ENCODE results near the gene OSBPL6.

OSBPL6 gene

DNA sequence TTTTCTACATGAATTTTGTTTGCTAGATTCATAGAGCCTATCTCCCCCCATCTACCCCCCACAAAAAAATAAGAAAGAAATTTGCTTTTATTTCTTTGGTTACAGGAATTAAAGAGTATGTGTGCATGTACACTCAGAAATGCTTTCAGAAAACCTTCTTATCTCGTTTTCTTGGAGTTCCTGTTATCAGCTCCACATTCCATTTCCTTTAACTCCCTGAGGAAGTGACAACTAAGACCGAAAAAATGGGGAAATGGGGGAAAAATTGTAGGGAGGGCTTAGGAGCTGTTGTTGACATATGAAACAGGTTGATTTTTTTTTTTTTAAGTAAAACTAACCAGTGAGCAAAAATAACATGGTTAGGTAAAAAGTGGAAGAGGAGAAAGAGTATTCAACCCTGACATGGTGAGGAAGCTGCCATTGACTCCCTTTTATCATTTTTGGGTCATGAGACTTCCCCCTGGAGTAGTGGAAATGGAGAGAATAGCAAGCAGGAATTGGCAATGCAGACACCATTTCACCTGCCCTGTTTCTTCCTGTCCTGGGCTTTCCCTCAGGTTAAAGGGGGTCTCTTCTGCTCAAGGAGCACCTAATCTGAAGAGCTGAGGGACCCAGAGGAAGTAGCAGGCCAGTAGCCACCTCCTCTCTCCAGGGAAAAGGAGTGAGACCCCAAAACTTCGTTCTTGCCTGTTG, 93.5 kb downstream of the OSBPL6 start:
- no peak overlapping the region for H3K4me3 ChIP-seq (ENCODE audit: low read length)
- TF ChIP-seq, protein P1, sequence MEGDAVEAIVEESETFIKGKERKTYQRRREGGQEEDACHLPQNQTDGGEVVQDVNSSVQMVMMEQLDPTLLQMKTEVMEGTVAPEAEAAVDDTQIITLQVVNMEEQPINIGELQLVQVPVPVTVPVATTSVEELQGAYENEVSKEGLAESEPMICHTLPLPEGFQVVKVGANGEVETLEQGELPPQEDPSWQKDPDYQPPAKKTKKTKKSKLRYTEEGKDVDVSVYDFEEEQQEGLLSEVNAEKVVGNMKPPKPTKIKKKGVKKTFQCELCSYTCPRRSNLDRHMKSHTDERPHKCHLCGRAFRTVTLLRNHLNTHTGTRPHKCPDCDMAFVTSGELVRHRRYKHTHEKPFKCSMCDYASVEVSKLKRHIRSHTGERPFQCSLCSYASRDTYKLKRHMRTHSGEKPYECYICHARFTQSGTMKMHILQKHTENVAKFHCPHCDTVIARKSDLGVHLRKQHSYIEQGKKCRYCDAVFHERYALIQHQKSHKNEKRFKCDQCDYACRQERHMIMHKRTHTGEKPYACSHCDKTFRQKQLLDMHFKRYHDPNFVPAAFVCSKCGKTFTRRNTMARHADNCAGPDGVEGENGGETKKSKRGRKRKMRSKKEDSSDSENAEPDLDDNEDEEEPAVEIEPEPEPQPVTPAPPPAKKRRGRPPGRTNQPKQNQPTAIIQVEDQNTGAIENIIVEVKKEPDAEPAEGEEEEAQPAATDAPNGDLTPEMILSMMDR (IDR thresholded peaks at IDR 0.05; ENCODE audit: insufficient read depth, low read depth, low read length, missing control alignments) = no peak
- DNase-seq (ENCODE audit: low read depth) = no peak

DNA sequence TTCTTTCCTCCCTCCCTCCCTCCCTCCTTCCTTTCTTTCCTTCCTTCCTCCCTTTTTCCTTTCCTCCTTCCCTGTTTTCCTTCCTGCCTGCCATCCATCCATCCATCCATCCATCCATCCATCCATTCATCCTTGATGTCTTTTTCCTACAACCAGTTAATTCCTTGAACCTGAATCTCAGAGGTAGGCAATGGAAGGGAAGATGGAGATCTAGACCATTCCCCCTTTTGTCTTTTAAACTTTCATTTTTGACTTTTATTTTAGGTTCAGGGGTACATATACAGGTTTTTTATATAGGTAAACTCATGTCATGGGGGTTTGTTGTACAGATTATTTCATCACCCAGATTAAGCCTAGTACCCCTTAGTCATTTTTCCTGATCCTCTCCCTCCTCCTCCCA, 97.4 kb downstream of the OSBPL6 start:
- TF ChIP-seq, protein P1 (IDR thresholded peaks at IDR 0.05; ENCODE audit: insufficient read depth, low read depth, low read length, missing control alignments) = no peak
- H3K4me3 ChIP-seq (ENCODE audit: low read length) = no peak overlapping the region
- no peak for DNase-seq (ENCODE audit: low read depth)

DNA sequence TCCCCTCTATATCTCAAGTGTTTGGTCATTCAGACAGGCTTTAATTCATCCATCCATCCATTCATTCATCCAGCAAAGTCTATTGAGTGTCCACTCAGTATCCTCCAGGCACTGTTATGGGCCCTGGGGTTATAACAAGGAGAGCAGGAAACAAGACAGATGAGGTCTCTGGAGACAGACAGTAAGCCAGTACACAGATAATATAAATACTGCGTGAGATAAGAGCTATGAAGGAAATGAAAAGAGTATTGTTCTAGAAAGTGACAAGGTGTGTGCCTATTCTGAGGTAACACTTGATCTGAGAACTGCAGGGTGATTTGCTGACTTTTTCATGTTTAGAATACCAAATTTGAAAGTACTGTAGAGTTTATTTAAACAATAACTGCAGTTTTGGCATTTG, 98.3 kb downstream of the OSBPL6 start:
- TF ChIP-seq, protein P1 (IDR thresholded peaks at IDR 0.05; ENCODE audit: insufficient read depth, low read depth, low read length, missing control alignments) = no peak
- no peak for DNase-seq (ENCODE audit: low read depth)

DNA sequence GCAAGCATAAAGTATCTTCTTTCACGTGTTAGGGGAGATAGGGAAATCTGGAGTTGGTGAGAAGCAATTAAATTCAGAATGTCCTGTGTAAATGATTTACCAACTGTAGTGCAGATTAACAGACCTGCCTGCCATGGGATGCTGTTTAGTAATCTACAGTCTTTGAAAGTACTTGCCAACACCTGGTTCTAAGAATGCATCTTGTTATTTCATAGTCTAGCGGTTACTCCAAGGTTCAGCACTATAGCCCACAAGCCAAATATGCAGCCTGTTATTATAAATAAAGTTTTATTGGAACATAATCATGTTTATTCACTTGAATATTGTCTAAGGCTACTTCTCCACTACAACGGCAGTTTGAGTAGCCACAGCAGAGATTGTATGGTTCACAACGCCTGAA, 100.8 kb downstream of the OSBPL6 start:
- no peak for DNase-seq (ENCODE audit: low read depth)
- H3K4me3 ChIP-seq (ENCODE audit: low read length) = no peak overlapping the region

More for the DNA sequence above, 98.3 kb downstream of the OSBPL6 start:
- no peak overlapping the region for H3K4me3 ChIP-seq (ENCODE audit: low read length)

DNA sequence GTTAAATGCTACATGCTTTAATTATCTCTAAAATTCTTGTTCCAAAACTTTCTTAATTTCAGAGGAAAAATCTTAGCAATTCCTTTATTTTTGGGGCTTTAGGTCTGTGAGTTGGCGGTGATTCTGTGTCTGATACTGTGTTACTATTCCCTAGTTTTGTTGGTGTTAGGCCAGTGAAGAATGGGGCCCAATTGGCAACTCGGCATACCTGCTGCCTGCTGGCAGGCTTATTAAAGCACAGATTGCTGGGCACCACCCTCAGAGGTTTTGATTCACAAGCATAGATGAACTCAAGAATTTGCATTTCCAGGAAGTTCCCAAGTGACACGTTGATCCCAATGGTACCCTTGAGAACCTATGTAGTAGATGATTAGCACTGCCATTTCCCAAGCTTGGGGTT, 101.6 kb downstream of the OSBPL6 start:
- no peak overlapping the region for H3K4me3 ChIP-seq (ENCODE audit: low read length)
- DNase-seq (ENCODE audit: low read depth) = no peak
- TF ChIP-seq, protein P1 (IDR thresholded peaks at IDR 0.05; ENCODE audit: insufficient read depth, low read depth, low read length, missing control alignments) = no peak

More for the DNA sequence above, 100.8 kb downstream of the OSBPL6 start:
- TF ChIP-seq, protein P1 (IDR thresholded peaks at IDR 0.05; ENCODE audit: insufficient read depth, low read depth, low read length, missing control alignments) = no peak

DNA sequence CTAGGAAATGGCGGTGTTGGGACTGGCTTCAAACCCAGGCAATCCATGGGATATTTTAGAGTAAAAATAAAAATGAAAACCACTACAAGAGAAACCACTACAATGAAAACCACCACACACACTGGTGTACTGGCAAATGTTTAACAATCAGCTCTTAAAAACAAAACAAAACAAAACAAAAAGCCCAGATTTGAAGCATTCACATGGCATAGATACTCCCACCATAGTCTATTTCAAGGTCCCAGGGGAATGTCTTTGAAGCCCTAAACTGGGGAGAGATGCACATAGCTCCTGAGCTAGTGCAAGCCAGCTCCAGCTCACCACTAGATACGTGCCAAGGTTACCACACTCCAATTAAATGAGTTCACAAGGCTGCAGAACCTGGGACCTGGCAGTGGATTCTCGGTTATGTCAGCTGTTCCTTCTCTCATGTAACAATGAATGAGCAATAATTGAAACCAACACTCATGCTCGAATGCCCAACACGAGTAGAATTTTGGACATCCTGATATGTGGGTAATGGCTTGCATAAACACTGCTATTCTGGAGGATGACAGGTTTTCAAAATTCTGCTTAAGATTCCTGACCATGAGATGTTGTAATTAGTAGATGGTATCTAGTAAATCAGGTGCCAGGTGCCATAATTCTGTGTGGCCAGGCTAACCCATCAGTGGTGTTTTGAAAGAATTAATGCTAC, 102.2 kb downstream of the OSBPL6 start:
- TF ChIP-seq, protein P1 (IDR thresholded peaks at IDR 0.05; ENCODE audit: insufficient read depth, low read depth, low read length, missing control alignments) = no peak
- no peak for DNase-seq (ENCODE audit: low read depth)

DNA sequence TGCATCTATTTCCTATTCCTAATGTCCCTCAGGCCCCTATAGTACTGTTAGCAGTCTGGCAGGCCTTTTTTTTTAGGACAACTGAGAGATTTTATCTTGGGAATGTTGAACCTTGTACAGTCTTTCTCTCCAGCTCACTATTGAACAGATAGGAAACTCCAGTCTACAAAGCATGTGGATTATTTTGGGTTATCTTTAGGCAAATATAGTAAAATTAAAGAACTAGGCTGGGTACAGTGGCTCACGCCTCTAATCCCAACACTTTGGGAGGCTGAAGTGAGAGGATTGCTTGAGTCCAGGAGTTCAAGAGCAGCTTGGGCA, 102.7 kb downstream of the OSBPL6 start:
- TF ChIP-seq, protein P1 (IDR thresholded peaks at IDR 0.05; ENCODE audit: insufficient read depth, low read depth, low read length, missing control alignments) = no peak
- DNase-seq (ENCODE audit: low read depth) = no peak
- no peak overlapping the region for H3K4me3 ChIP-seq (ENCODE audit: low read length)

More for the DNA sequence above, 102.2 kb downstream of the OSBPL6 start:
- no peak overlapping the region for H3K4me3 ChIP-seq (ENCODE audit: low read length)

Data from epithelial cell of esophagus (primary cell).